Osteoblast (primary cell): ENCODE data around the gene HOXA10. TPM values are rescaled to one million over a fixed set of nuclear protein-coding genes. Genes with fewer than 3 reads are reported as not detected.
A peak's percentile ranks its signal among the peaks of the same experiment; 100 is the strongest.

Experiments
- DNase-seq: peaks from one replicate; pipeline ENCODE4 v3.0.0; 2011; ENCODE audit warnings: low spot score, mixed read lengths; ENCODE audit not compliant: insufficient read length; ENCODE audit errors: missing footprints
- H2AFZ ChIP-seq: 2 replicates; pipeline ENCODE4 v1.6.0; 2011; ENCODE audit warnings: mild to moderate bottlenecking, low read length
- H3K27ac ChIP-seq: 2 replicates; pipeline ENCODE4 v1.5.1; 2011; ENCODE audit warnings: mild to moderate bottlenecking, low read depth, low read length, moderate library complexity
- H3K27me3 ChIP-seq: 2 replicates; pipeline ENCODE4 v1.6.0; 2012; ENCODE audit warnings: mild to moderate bottlenecking, control low read depth, inconsistent platforms, low read length, moderate library complexity; ENCODE audit not compliant: insufficient read depth
- H3K36me3 ChIP-seq: 2 replicates; pipeline ENCODE4 v1.5.1; 2011; ENCODE audit warnings: mild to moderate bottlenecking, low read length, control low read depth, moderate library complexity; ENCODE audit not compliant: insufficient read depth
- H3K4me1 ChIP-seq: 2 replicates; pipeline ENCODE4 v1.5.1; 2011; ENCODE audit warnings: mild to moderate bottlenecking, low read length, control low read depth, moderate library complexity; ENCODE audit not compliant: insufficient read depth
- H3K4me2 ChIP-seq: 2 replicates; pipeline ENCODE4 v1.6.0; 2011; ENCODE audit warnings: mild to moderate bottlenecking, low read length; ENCODE audit not compliant: insufficient read depth
- H3K4me3 ChIP-seq: fragments of 200-600 bp; sonication (generic); 3 replicates; pipeline ENCODE4 v1.5.1; 2012; ENCODE audit warnings: mild to moderate bottlenecking, low read length, inconsistent platforms; ENCODE audit not compliant: insufficient read depth
- H3K79me2 ChIP-seq: 2 replicates; pipeline ENCODE4 v1.6.0; 2012; ENCODE audit warnings: mild to moderate bottlenecking, low read length, control low read depth, inconsistent platforms; ENCODE audit not compliant: insufficient read depth
- H3K9me3 ChIP-seq: 2 replicates; pipeline ENCODE4 v1.5.1; 2011; ENCODE audit warnings: low read depth, low read length, control low read depth
- H4K20me1 ChIP-seq: 2 replicates; pipeline ENCODE4 v1.6.0; 2012; ENCODE audit warnings: mild to moderate bottlenecking, low read length, control low read depth; ENCODE audit not compliant: insufficient read depth
- total RNA-seq: library from RNA; depleted of rRNA; stranded (reverse); fragments of >200 nt; gene quantifications from 2 replicates; pipeline ENCODE4 v1.2.3, GENCODE V29; 2012
- TF ChIP-seq, protein P1 (sequence below): IDR thresholded peaks from 2 replicates; pipeline ENCODE4 v1.5.1; 2011; ENCODE audit warnings: mild to moderate bottlenecking, low read depth, low read length, moderate library complexity; ENCODE audit errors: extremely low read depth

Gene HOXA10
- total RNA-seq, 1 donor = 43.1 TPM

DNA sequence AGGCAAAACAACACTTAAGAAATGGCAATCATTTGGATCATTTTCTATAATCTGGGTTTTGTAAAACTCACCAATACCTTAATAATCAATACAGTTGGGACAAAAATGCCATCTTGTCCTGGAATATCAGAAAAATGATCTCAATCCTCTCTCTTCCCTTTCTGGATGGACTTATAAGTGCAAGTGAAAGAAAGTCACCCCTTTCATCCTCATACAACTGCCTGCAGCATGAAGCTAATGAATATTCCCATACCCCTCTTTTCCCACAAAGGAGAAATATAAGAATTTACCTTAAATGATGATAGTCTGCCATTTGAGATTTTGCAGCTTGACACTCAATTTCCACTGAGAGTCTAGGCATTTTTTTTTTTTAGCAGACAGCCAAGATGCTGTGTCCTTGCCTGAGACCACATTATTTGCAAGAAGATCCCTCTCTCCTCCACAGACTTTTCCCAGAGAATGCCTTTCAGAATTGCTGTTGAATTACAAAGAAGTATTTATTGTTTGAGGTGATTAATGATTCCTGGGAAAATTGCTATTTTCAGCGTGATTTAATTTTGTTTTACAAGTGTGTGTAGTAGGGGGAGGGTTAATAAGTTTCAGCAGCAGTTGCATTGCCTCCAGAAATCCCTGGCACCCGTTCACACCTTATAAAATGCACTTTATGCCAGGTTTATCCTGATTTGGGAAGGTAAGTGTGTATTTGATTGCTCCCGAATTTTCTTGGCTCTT lies 47.4 kb downstream of the HOXA10 start:
- no peak overlapping the region for H2AFZ ChIP-seq
- H3K4me1 ChIP-seq = peaks cover 10% of the 10 kb centered on the region
- H3K27me3 ChIP-seq = no peaks in the 10 kb centered on the region
- no peak overlapping the region for H3K27ac ChIP-seq
- H4K20me1 ChIP-seq = peaks cover 4% of the 10 kb centered on the region
- peaks cover 5% of the 10 kb centered on the region for H3K36me3 ChIP-seq
- TF ChIP-seq, protein P1, sequence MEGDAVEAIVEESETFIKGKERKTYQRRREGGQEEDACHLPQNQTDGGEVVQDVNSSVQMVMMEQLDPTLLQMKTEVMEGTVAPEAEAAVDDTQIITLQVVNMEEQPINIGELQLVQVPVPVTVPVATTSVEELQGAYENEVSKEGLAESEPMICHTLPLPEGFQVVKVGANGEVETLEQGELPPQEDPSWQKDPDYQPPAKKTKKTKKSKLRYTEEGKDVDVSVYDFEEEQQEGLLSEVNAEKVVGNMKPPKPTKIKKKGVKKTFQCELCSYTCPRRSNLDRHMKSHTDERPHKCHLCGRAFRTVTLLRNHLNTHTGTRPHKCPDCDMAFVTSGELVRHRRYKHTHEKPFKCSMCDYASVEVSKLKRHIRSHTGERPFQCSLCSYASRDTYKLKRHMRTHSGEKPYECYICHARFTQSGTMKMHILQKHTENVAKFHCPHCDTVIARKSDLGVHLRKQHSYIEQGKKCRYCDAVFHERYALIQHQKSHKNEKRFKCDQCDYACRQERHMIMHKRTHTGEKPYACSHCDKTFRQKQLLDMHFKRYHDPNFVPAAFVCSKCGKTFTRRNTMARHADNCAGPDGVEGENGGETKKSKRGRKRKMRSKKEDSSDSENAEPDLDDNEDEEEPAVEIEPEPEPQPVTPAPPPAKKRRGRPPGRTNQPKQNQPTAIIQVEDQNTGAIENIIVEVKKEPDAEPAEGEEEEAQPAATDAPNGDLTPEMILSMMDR = no peak
- H3K4me2 ChIP-seq = no peak overlapping the region
- H3K79me2 ChIP-seq = peaks cover 17% of the 10 kb centered on the region
- no peak overlapping the region for H3K4me3 ChIP-seq
- peak; percentile 21 for DNase-seq
- no peaks in the 10 kb centered on the region for H3K9me3 ChIP-seq

DNA sequence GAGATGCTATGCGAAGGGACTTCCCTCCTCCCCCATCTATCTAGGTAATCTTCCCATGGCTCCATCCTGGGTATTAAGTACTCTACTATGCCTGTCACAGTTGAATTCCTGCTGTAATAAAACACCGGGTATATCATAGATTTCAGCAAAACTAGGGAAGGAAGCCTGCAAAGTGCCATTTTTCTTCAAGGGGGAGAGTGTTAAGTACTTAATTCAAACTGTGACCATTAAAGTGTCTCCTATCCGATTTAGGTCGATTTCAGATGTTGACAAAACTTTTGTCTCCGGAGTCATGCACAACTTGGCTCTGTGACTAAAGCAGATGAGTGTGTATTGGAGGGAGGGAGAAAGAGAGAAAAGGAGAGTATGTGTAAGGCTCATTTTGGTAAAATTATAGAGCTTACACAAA lies 48.1 kb downstream of the HOXA10 start:
- TF ChIP-seq, protein P1 = no peak
- no peaks in the 10 kb centered on the region for H3K27me3 ChIP-seq
- H2AFZ ChIP-seq = no peak overlapping the region
- no peak overlapping the region for H3K4me2 ChIP-seq
- H4K20me1 ChIP-seq = peaks cover 4% of the 10 kb centered on the region
- no peaks in the 10 kb centered on the region for H3K9me3 ChIP-seq
- peaks cover 9% of the 10 kb centered on the region for H3K36me3 ChIP-seq
- H3K79me2 ChIP-seq = peaks cover 12% of the 10 kb centered on the region
- H3K4me3 ChIP-seq = no peak overlapping the region
- DNase-seq = peak; percentile 78
- H3K27ac ChIP-seq = no peak overlapping the region
- peaks cover 4% of the 10 kb centered on the region for H3K4me1 ChIP-seq

DNA sequence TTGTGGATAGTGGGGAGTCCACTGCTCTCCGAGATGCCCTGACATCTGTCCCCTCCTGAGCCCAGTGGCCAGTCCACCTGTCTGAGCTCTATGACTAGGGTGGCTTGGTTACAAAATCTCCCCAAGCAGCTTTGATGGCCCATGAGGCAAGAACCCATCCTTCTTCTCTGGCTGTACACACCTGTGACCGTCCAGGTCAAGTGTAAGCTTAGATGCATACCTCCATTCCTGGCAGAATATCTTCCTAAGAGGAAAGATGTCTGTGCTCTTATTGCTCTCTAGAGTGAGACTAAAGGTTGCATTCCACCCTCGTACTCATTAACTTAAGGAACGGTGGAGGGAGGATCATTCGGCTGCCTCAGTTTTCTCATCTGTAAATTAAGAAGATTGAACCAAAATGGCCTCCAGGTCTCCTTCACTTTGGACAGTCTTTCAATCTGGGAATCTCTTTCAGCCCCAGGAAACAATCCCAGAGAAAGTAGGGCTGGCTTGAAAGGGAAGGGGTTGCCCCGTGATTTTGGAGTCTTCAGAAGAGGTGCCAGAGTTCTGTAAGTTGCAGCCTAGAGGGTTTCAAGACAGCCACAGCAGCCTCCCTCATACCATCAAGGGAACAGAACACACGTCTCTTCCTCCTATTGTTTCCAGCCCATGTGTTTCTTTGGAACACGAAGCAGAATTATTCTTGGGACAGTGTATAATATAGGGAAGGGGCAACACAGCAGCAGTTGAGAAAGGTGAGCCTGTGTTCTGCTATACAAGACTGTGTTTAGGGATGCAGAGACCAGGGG lies 49.0 kb downstream of the HOXA10 start:
- Histone ChIP-seq H3K27me3 (no peaks in the 10 kb centered on the region), H3K4me2 (no peak overlapping the region), H3K27ac (no peak overlapping the region)

More for the DNA sequence above, 49.0 kb downstream of the HOXA10 start:
- Histone ChIP-seq H2AFZ (no peak overlapping the region), H3K4me3 (no peak overlapping the region), H3K9me3 (no peaks in the 10 kb centered on the region), H3K79me2 (peaks cover 12% of the 10 kb centered on the region), H3K36me3 (peaks cover 9% of the 10 kb centered on the region), H3K4me1 (peaks cover 4% of the 10 kb centered on the region), H4K20me1 (peaks cover 4% of the 10 kb centered on the region)
- no peak for DNase-seq
- TF ChIP-seq, protein P1 = no peak
